Activated naive CD4-positive, alpha-beta T cell treated with anti-CD3 and anti-CD28 coated beads, Interleukin-2, amount 50 U/mL, for 16 hours (primary cell): Measurements from ENCODE around the gene ELL3.
"Not testable (repeated sequence)": the region's sequence is repeated elsewhere in the genome, so short reads cannot be mapped to it uniquely, and the experiment has no call there.

Experiments
- DNase-seq: peaks from one replicate; pipeline ENCODE4 v3.0.0-alpha.2; 2020

Gene ELL3

GRCh38 chr15:43776718-43777266, at the start of gene ELL3:
Gene ELL3 (minus strand): TSS chr15:43776966. CDS start chr15:43776901, 65 bp downstream.
- DNase-seq: peak; percentile 71

GRCh38 chr15:43826029-43826507, 49.3 kb upstream of the ELL3 start:
- no peak for DNase-seq

GRCh38 chr15:43825305-43825704, 48.5 kb upstream of the ELL3 start:
- not testable (repeated sequence) for DNase-seq

- peak; percentile 89 for DNase-seq
These were observed 47.8 kb upstream of the ELL3 start, which contains the start of gene MFAP1 for GRCh38 chr15:43824302-43825246. Gene MFAP1 (minus strand): TSS chr15:43824690. CDS start chr15:43824569, 121 bp downstream.

GRCh38 chr15:43821505-43821904, 44.7 kb upstream of the ELL3 start:
- no peak for DNase-seq

GRCh38 chr15:43815064-43815463, 38.3 kb upstream of the ELL3 start:
- DNase-seq: not testable (repeated sequence)

GRCh38 chr15:43808960-43809678, 32.4 kb upstream of the ELL3 start:
- no peak for DNase-seq

GRCh38 chr15:43808435-43808950, 31.7 kb upstream of the ELL3 start:
- DNase-seq: no peak

- not testable (repeated sequence) for DNase-seq
These were observed 25.9 kb upstream of the ELL3 start for GRCh38 chr15:43802676-43803075.

- DNase-seq: peak; percentile 93
These were observed 23.7 kb upstream of the ELL3 start, which contains the start of gene HYPK for GRCh38 chr15:43800286-43801141. Gene HYPK (plus strand): TSS chr15:43800599. CDS start chr15:43800623, 24 bp downstream.

- no peak for DNase-seq
These were observed 23.1 kb upstream of the ELL3 start, which contains the start of gene SERINC4 for GRCh38 chr15:43799945-43800285. Gene SERINC4 (minus strand): TSS chr15:43800220. CDS start chr15:43799986, 234 bp downstream.

- DNase-seq: no peak
These were observed 22.6 kb upstream of the ELL3 start for GRCh38 chr15:43799209-43799944.

- DNase-seq: no peak
These were observed 19.8 kb upstream of the ELL3 start for GRCh38 chr15:43796566-43796965.

- no peak for DNase-seq
These were observed 19.2 kb upstream of the ELL3 start for GRCh38 chr15:43795997-43796396.

- DNase-seq: no peak
These were observed 18.4 kb upstream of the ELL3 start for GRCh38 chr15:43795197-43795596.

GRCh38 chr15:43794269-43795037, 17.7 kb upstream of the ELL3 start:
- no peak for DNase-seq

- DNase-seq: no peak
These were observed 16.9 kb upstream of the ELL3 start for GRCh38 chr15:43793647-43794046.

GRCh38 chr15:43792761-43793476, 16.2 kb upstream of the ELL3 start:
- peak; percentile 27 for DNase-seq

- peak; percentile 100 for DNase-seq
These were observed 15.4 kb upstream of the ELL3 start, which contains the start of gene SERF2 for GRCh38 chr15:43791993-43792760. Gene SERF2 (plus strand): TSS chr15:43792320. CDS start chr15:43792377, 57 bp downstream.
